Spinal cord (tissue), 10 donors: Measurements from ENCODE around the gene A4GALT. TPM values are rescaled to one million over a fixed set of nuclear protein-coding genes. Genes with fewer than 3 reads are reported as not detected.
"Not testable (repeated sequence)": the region's sequence is repeated elsewhere in the genome, so short reads cannot be mapped to it uniquely, and the experiment has no call there.

ENCODE experiments used
- DNase-seq, 6 donors: peaks; one replicate each; pipeline versions ENCODE4 v3.0.0 to v3.0.0-alpha.2; 2013 to 2015; ENCODE audit warnings: low spot score in 6 of 6, low read depth in 4 of 6
- H3K27ac ChIP-seq: one replicate; pipeline ENCODE4 v1.5.1; 2013; ENCODE audit warnings: low read depth, low read length, control low read depth
- H3K27me3 ChIP-seq: one replicate; pipeline ENCODE4 v1.6.1; 2013; ENCODE audit warnings: low read length; ENCODE audit not compliant: control insufficient read depth, insufficient read depth
- H3K36me3 ChIP-seq: one replicate; pipeline ENCODE4 v1.6.1; 2013; ENCODE audit warnings: low read length; ENCODE audit not compliant: control insufficient read depth, insufficient read depth
- H3K4me1 ChIP-seq: one replicate; pipeline ENCODE4 v1.6.1; 2013; ENCODE audit warnings: low read length; ENCODE audit not compliant: control insufficient read depth, insufficient read depth
- H3K4me3 ChIP-seq: one replicate; pipeline ENCODE4 v1.5.1; 2013; ENCODE audit warnings: low read depth, low read length, control low read depth
- H3K9me3 ChIP-seq: one replicate; pipeline ENCODE4 v1.6.1; 2013; ENCODE audit warnings: low read length; ENCODE audit not compliant: control insufficient read depth, insufficient read depth
- WGBS: methylation state at CpG from one replicate; pipeline ENCODE4 v1.1.5; 2013; ENCODE audit warnings: missing lambda C conversion rate; ENCODE audit not compliant: insufficient coverage; 5-methylcytosine and 5-hydroxymethylcytosine counted together
- polyA plus RNA-seq, 2 donors: library from polyadenylated mRNA; unstranded; fragments of 120-200 nt; gene quantifications; one replicate each; pipeline ENCODE4 v1.2.1, GENCODE V29; 2013; ENCODE audit not compliant: insufficient read length in 2 of 2
- total RNA-seq, 2 donors: library from RNA; depleted of rRNA in 1 of 2; stranded (reverse); fragments of 120-200 nt in 1 of 2; fragments of >200 nt in 1 of 2; gene quantifications; one replicate each; pipeline versions ENCODE4 v1.2.3 to v1.2.4, GENCODE V29; 2013 to 2014
- donor health status: healthy.

A4GALT gene
- total and polyA plus RNA-seq, 4 donors, result 4.5 to 14.6 (median 6.5) TPM

DNA sequence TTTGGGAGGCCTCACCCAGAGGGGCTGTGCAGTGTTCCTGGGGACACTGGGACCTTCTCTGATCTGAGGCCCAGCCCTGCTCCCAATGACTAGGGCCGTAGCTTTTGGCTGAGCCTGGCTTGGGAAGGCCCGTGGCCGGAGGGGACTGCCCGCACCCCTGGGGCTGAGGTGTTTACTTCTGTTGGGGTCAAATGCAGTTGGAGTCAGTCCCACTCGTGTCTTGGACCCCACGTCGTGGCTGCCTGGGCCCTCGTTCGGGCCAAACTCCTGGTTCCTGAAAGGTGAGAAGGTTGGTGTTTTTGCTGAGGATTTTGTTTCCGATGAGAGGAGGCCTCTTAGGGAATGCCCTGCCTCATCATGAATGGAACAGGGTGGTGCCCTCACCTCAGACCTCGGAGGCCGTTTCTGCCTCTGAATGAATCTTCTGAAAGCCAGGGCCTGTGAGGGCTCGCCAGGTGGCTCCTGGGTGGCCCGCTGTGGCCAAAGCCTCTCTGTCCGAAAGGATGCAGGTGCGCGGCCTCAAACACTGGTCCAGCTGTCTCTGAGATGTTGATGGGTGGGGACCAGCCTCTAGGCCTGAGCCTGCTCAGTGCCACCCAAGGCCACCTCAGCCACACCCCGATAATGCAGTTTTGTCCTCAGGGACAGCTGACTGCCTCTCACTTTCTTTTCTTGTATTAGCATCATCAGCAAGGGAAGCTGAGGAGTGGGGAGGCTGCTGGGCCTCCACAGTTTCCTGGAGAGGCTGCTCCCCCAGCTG lies 40.3 kb upstream of the A4GALT start:
- Histone ChIP-seq H3K27ac (no peak overlapping the region), H3K4me1 (peaks cover 9% of the 10 kb centered on the region), H3K27me3 (no peaks in the 10 kb centered on the region), H3K36me3 (no peaks in the 10 kb centered on the region), H3K9me3 (no peaks in the 10 kb centered on the region), H3K4me3 (no peak overlapping the region)
- WGBS, result 86% methylated on average over 16 of the region's 18 CpGs
- DNase-seq, result no peak

DNA sequence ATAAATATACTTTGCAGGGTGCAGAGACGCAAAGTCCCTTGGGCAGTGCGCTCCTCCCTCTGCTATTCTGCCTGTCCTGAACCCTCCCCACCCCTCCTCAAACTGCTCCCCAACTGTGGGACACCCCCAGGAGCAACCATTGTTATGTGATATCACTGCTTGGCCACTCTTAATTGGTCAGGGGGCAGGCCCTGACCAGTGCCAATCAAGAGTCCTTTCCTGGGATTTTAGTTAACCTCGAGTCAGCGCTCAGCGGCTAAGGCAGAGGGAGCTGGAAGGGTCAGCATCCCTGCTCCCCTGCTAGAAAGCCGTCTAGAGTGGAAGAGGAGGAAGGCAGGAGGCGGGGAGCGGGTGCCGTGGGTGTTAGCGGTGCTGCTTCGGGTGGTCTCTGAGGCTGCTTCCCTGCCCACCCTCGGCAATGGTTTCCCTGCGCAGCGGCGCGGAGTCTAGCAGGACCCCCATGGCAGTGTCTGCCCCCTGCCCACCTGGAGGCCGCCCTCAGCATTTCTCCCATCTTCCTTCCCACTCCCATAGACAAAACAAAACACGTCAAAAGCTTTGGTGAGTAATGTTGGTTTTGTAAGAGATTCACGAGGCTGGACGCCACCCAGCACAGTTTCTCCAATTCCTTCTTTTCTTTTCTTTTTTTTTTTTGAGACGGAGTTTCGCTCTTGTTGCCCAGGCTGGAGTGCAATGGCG lies 38.4 kb upstream of the A4GALT start:
- peak in 1 of 6 donors; percentile 46 for DNase-seq
- H3K4me1 ChIP-seq, result peaks cover 4% of the 10 kb centered on the region

GRCh38 chr22:42755553-42755952 lies 34.9 kb upstream of the A4GALT start:
- not testable (repeated sequence) for H3K36me3 ChIP-seq, H3K4me3 ChIP-seq, H3K9me3 ChIP-seq, H3K27me3 ChIP-seq, DNase-seq, H3K27ac ChIP-seq
- WGBS, result no CpG with 5 or more reads among the region's 5 CpGs
- H3K4me1 ChIP-seq, result peaks cover 11% of the 10 kb centered on the region

More for the DNA sequence above, 38.4 kb upstream of the A4GALT start:
- Histone ChIP-seq H3K4me3 (no peak overlapping the region), H3K9me3 (no peaks in the 10 kb centered on the region), H3K27me3 (no peaks in the 10 kb centered on the region), H3K27ac (peak overlapping the region; percentile 40), H3K36me3 (no peaks in the 10 kb centered on the region)
- WGBS, result 71% methylated on average over 11 of the region's 23 CpGs

DNA sequence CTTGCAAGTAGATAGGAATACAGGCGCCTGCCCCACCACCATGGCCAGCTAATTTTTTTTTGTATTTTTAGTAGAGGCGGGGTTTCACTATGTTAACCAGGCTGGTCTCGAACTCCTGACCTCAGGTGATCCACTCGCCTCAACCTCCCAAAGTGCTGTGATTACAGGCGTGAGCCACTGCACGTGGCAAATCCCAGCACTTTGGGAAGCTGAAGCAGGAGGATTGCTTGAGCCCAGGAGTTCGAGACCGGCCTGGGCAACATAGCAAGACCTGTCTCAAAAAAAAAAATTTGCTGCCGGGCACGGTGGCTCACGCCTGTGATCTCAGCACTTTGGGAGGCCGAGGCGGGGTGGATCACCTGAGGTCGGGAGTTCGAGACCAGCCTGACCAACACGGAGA lies 34.5 kb upstream of the A4GALT start:
- not testable (repeated sequence) for H3K27ac ChIP-seq, H3K27me3 ChIP-seq, H3K36me3 ChIP-seq, H3K4me3 ChIP-seq, DNase-seq, H3K9me3 ChIP-seq
- peaks cover 11% of the 10 kb centered on the region for H3K4me1 ChIP-seq
- 98% methylated on average over 9 of the region's 16 CpGs for WGBS

- no CpG with 5 or more reads among the region's 6 CpGs for WGBS
- peaks cover 11% of the 10 kb centered on the region for H3K4me1 ChIP-seq
- no peak overlapping the region for H3K27ac ChIP-seq
Measured at GRCh38 chr22:42754658-42755057, 34.0 kb upstream of the A4GALT start.

GRCh38 chr22:42752912-42753311 lies 32.2 kb upstream of the A4GALT start:
- no peaks in the 10 kb centered on the region for H3K36me3 ChIP-seq
- H3K27me3 ChIP-seq, result no peaks in the 10 kb centered on the region
- H3K9me3 ChIP-seq, result no peaks in the 10 kb centered on the region
- DNase-seq, result no peak
- no peak overlapping the region for H3K4me3 ChIP-seq
- peaks cover 22% of the 10 kb centered on the region for H3K4me1 ChIP-seq
- H3K27ac ChIP-seq, result no peak overlapping the region
- WGBS, result 100% methylated on average over 2 of the region's 7 CpGs

More at GRCh38 chr22:42754658-42755057, 34.0 kb upstream of the A4GALT start:
- H3K27me3 ChIP-seq, result no peaks in the 10 kb centered on the region
- H3K36me3 ChIP-seq, result no peaks in the 10 kb centered on the region
- H3K4me3 ChIP-seq, result no peak overlapping the region
- peak in 1 of 6 donors; percentile 8 for DNase-seq
- H3K9me3 ChIP-seq, result no peaks in the 10 kb centered on the region

DNA sequence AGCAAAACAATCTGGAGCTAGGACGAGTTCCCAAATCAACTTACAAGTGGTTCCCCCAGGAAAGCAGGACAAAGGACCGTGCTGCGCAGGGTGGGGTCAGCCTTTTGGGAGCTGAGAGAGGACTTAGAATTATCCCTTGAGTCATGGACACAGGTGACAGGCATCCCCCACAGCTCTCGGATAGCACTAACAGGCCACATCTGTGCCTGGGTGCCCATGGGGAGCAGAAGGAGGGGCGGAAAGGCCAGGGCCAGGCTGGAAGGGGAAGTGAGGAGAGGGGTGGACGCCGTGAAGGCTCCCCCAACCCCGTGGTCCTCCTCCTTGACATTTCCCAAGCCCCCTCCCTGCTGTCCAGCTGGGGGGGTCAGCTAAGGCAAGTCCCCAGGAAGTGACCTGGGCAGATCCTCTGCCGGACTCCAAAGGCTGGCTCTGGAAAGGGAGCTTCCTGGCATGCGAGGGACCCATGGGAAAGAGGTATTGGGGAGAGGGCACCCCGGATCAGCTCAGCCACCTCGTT lies 31.6 kb upstream of the A4GALT start:
- WGBS, result 65% methylated on average over 7 of the region's 12 CpGs
- H3K36me3 ChIP-seq, result no peaks in the 10 kb centered on the region
- peak in 1 of 6 donors; percentile 32 for DNase-seq
- no peaks in the 10 kb centered on the region for H3K27me3 ChIP-seq
- H3K27ac ChIP-seq, result no peak overlapping the region
- peaks cover 19% of the 10 kb centered on the region for H3K4me1 ChIP-seq
- no peaks in the 10 kb centered on the region for H3K9me3 ChIP-seq
- no peak overlapping the region for H3K4me3 ChIP-seq

DNA sequence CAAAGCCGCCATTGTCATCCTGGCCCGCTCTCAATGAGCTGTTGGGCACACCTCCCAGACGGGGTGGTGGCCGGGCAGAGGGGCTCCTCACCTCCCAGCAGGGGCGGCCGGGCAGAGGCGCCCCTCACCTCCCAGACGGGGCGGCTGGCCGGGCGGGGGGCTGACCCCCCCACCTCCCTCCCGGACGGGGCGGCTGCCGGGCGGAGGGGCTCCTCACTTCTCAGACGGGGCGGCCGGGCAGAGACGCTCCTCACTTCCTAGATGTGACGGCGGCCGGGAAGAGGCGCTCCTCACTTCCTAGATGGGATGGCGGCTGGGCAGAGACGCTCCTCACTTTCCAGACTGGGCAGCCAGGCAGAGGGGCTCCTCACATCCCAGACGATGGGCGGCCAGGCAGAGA lies 29.8 kb upstream of the A4GALT start:
- WGBS, result 80% methylated on average over 1 of the region's 28 CpGs
- not testable (repeated sequence) for H3K36me3 ChIP-seq, H3K27me3 ChIP-seq, H3K9me3 ChIP-seq, DNase-seq, H3K27ac ChIP-seq, H3K4me3 ChIP-seq
- H3K4me1 ChIP-seq, result peaks cover 19% of the 10 kb centered on the region

- peaks cover 34% of the 10 kb centered on the region for H3K4me1 ChIP-seq
- peak in 2 of 6 donors; percentile 45 to 61 for DNase-seq
- H3K27ac ChIP-seq, result no peak overlapping the region
- no peaks in the 10 kb centered on the region for H3K9me3 ChIP-seq
- WGBS, result 61% methylated on average over 11 of the region's 14 CpGs
- H3K36me3 ChIP-seq, result no peaks in the 10 kb centered on the region
- no peak overlapping the region for H3K4me3 ChIP-seq
- no peaks in the 10 kb centered on the region for H3K27me3 ChIP-seq
Measured at GRCh38 chr22:42747701-42748513, 27.2 kb upstream of the A4GALT start.
